Cardiac muscle cell (in vitro differentiated cells and primary cell): ENCODE measurements around the gene FAM168A. TPM values are rescaled to one million over a fixed set of nuclear protein-coding genes. Genes with fewer than 3 reads are reported as not detected.
"Not testable (repeated sequence)": the region's sequence is repeated elsewhere in the genome, so short reads cannot be mapped to it uniquely, and the experiment has no call there.

Experiments
- DNase-seq, 2 donors: peaks; one replicate each; pipeline versions ENCODE4 v3.0.0 to v3.0.0-alpha.2; 2010 to 2017; ENCODE audit warnings: low read depth in 1 of 2, low spot score in 1 of 2
- H3K27ac ChIP-seq: fragments of 200-600 bp; sonication (generic); 2 replicates; pipeline ENCODE4 v1.5.1; 2016
- H3K27me3 ChIP-seq: fragments of 200-600 bp; sonication (generic); 2 replicates; pipeline ENCODE4 v1.6.0; 2016; ENCODE audit warnings: control low read depth
- H3K36me3 ChIP-seq: fragments of 200-600 bp; sonication (generic); 2 replicates; pipeline ENCODE4 v1.5.1; 2016; ENCODE audit warnings: control low read depth
- H3K4me1 ChIP-seq: fragments of 200-600 bp; sonication (generic); 2 replicates; pipeline ENCODE4 v1.8.1; 2017; ENCODE audit warnings: low read depth, mild to moderate bottlenecking, mixed run types
- H3K4me3 ChIP-seq: fragments of 200-600 bp; sonication (generic); 2 replicates; pipeline ENCODE4 v1.5.1; 2016; ENCODE audit warnings: mild to moderate bottlenecking
- H3K9me3 ChIP-seq: fragments of 200-600 bp; sonication (generic); 2 replicates; pipeline ENCODE4 v1.5.1; 2017; ENCODE audit warnings: low read depth, mild to moderate bottlenecking, control low read depth
- CTCF ChIP-seq: IDR thresholded peaks from 2 replicates; pipeline ENCODE4 v1.5.1; 2012; ENCODE audit warnings: low read depth, mild to moderate bottlenecking, low read length
- polyA plus RNA-seq: library from polyadenylated mRNA; unstranded; fragments of >200 nt; fragmentation: Nextera tagmentation; extraction: Ambion mirVana; gene quantifications from 2 replicates; pipeline ENCODE4 v1.2.1, GENCODE V29; 2016
- total RNA-seq: library from RNA; depleted of rRNA; stranded (reverse); fragments of >200 nt; gene quantifications from 2 replicates; pipeline ENCODE4 v1.2.3, GENCODE V29; 2016

Gene FAM168A
- total and polyA plus RNA-seq, 2 experiments from 2014 or later = 9.7 to 32.4 TPM

- TF ChIP-seq CTCF = no peak
- H3K27me3 ChIP-seq = no peaks in the 10 kb centered on the region
- no peaks in the 10 kb centered on the region for H3K9me3 ChIP-seq
- H3K4me1 ChIP-seq = peaks cover 9% of the 10 kb centered on the region
- no peak for DNase-seq
- no peak overlapping the region for H3K27ac ChIP-seq
- no peak overlapping the region for H3K4me3 ChIP-seq
- H3K36me3 ChIP-seq = no peaks in the 10 kb centered on the region
These were observed 146.0 kb downstream of the FAM168A start for GRCh38 chr11:73451896-73452295.

- no peak overlapping the region for H3K27ac ChIP-seq
- H3K4me1 ChIP-seq = peaks cover 9% of the 10 kb centered on the region
- TF ChIP-seq CTCF = no peak
- H3K4me3 ChIP-seq = no peak overlapping the region
- no peaks in the 10 kb centered on the region for H3K36me3 ChIP-seq
- H3K9me3 ChIP-seq = no peaks in the 10 kb centered on the region
- no peaks in the 10 kb centered on the region for H3K27me3 ChIP-seq
- DNase-seq = no peak
These were observed 151.1 kb downstream of the FAM168A start for GRCh38 chr11:73446766-73447165.

GRCh38 chr11:73445980-73446379 is 151.9 kb downstream of the FAM168A start:
- H3K4me1 ChIP-seq = peaks cover 9% of the 10 kb centered on the region

DNA sequence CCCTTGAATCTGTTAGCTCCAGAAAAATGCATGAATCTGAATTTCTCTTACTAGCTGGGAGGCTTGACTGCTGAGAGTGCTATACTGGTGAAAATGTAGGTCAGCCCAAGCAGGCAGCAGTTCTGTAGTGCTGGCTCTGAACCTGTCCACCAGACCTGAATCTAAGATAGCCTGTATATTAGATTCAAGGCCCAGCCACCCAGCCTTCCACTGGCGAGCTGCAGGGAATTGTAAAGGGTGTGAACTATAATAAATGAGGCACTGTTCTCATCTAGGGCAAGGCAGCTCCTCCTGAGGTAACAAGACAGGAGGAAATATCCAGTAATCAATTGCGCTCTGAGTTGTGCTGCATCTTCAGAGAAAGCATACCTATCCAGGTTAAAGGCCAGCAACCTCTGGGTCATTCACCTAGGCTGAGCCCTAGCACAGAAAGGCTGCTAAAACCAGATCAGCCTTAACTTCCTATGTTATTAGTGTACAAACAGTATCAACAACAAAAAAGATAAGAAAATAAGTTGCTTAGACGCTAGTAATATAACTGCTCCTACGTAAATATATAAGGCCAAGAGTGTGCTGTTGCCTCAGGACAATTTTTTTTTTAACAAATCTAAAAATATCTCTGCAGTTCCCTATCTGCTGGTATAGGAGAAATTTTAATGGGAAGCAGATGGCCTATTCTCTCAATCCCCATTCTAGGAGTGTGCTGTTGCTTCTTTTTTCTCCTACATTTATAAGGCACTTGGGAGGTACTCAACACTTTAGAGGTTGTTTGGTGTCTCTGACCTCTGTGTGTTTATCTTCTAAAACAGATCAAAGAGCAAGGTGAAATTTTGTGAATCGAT is 158.7 kb downstream of the FAM168A start:
- no peaks in the 10 kb centered on the region for H3K27me3 ChIP-seq
- no peak for TF ChIP-seq CTCF
- H3K4me3 ChIP-seq = no peak overlapping the region
- peak overlapping the region; percentile 68 for H3K27ac ChIP-seq
- peak; percentile 11 to 20 for DNase-seq
- no peaks in the 10 kb centered on the region for H3K36me3 ChIP-seq
- peaks cover 24% of the 10 kb centered on the region for H3K4me1 ChIP-seq
- H3K9me3 ChIP-seq = no peaks in the 10 kb centered on the region

More at GRCh38 chr11:73445980-73446379, 151.9 kb downstream of the FAM168A start:
- no peak for TF ChIP-seq CTCF
- no peak for DNase-seq
- Histone ChIP-seq H3K9me3 (no peaks in the 10 kb centered on the region), H3K36me3 (no peaks in the 10 kb centered on the region), H3K27ac (no peak overlapping the region), H3K27me3 (no peaks in the 10 kb centered on the region), H3K4me3 (no peak overlapping the region)

DNA sequence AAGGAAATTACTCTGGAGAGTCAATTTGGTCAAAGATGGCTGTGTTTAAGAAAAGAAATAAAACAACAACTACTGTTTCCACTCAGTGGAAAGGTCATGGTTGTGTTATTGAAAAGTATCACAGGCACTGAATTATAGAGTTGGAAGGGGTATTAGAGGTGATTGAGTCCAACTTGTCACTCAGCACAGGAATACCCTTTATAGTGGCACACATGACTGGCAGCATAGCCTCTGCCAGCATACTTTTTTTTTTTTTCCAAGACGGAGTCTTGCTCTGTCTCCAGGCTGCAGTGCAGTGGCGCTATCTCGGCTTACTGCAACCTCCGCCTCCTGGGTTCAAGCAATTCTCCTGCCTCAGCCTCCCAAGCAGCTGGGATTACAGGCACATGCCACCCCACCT is 161.1 kb downstream of the FAM168A start:
- not testable (repeated sequence) for H3K36me3 ChIP-seq, H3K27ac ChIP-seq, H3K27me3 ChIP-seq

GRCh38 chr11:73431396-73431795 is 166.5 kb downstream of the FAM168A start:
- no peak for TF ChIP-seq CTCF
- Histone ChIP-seq H3K36me3 (no peaks in the 10 kb centered on the region), H3K27ac (no peak overlapping the region), H3K27me3 (no peaks in the 10 kb centered on the region), H3K4me1 (peaks cover 27% of the 10 kb centered on the region), H3K4me3 (no peak overlapping the region), H3K9me3 (no peaks in the 10 kb centered on the region)
- DNase-seq = no peak

More for the DNA sequence above, 161.1 kb downstream of the FAM168A start:
- H3K9me3 ChIP-seq, H3K4me3 ChIP-seq, DNase-seq: not testable (repeated sequence)
- peaks cover 24% of the 10 kb centered on the region for H3K4me1 ChIP-seq
